Astrocyte (in vitro differentiated cells and primary cell): ENCODE measurements around the gene KCNN3.

Source experiments
- EZH2 ChIP-seq: IDR thresholded peaks from 2 replicates; pipeline ENCODE4 v1.6.1; 2012; ENCODE audit warnings: mild to moderate bottlenecking, low read length, inconsistent platforms; ENCODE audit not compliant: insufficient read depth
- TF ChIP-seq, protein P1 (sequence below): IDR thresholded peaks from 2 replicates; pipeline ENCODE4 v1.5.1; 2011; ENCODE audit warnings: low read depth, mild to moderate bottlenecking, inconsistent platforms, low read length, moderate library complexity; ENCODE audit not compliant: insufficient read depth

DNA sequence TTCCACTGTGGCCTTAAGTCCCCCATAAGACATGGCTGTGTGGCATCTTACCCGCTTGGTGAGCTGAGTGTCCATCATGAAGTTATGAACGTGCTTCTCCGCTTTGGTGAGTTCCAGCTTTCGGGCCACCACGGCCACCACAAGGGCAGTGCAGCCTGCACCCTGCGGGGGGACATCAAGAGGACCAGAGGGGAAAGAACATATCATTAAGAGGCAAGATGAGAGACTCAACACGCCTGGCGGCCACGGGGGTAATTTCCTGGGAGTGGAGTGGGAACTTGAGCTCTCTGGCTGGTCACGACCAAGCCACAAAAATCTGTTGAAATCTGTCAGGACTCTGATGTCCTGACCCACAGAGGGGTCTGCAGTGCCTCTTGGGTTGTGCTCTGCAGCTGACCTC, 144.2 kb downstream of the KCNN3 start:
- TF ChIP-seq, protein P1, sequence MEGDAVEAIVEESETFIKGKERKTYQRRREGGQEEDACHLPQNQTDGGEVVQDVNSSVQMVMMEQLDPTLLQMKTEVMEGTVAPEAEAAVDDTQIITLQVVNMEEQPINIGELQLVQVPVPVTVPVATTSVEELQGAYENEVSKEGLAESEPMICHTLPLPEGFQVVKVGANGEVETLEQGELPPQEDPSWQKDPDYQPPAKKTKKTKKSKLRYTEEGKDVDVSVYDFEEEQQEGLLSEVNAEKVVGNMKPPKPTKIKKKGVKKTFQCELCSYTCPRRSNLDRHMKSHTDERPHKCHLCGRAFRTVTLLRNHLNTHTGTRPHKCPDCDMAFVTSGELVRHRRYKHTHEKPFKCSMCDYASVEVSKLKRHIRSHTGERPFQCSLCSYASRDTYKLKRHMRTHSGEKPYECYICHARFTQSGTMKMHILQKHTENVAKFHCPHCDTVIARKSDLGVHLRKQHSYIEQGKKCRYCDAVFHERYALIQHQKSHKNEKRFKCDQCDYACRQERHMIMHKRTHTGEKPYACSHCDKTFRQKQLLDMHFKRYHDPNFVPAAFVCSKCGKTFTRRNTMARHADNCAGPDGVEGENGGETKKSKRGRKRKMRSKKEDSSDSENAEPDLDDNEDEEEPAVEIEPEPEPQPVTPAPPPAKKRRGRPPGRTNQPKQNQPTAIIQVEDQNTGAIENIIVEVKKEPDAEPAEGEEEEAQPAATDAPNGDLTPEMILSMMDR = no peak
- no peak for TF ChIP-seq EZH2
